NCI-H345 treated with DMSO at 0.1 percent for 48 hours (cell line): Measurements from ENCODE around the gene AHNAK2.
"Not testable (repeated sequence)": the region's sequence is repeated elsewhere in the genome, so short reads cannot be mapped to it uniquely, and the experiment has no call there.

Experiments used
- DNase-seq: peaks from one replicate; lab custom pipeline; 2025; ENCODE audit not compliant: unreplicated experiment; lab: John Stamatoyannopoulos, UW

AHNAK2 gene

DNA sequence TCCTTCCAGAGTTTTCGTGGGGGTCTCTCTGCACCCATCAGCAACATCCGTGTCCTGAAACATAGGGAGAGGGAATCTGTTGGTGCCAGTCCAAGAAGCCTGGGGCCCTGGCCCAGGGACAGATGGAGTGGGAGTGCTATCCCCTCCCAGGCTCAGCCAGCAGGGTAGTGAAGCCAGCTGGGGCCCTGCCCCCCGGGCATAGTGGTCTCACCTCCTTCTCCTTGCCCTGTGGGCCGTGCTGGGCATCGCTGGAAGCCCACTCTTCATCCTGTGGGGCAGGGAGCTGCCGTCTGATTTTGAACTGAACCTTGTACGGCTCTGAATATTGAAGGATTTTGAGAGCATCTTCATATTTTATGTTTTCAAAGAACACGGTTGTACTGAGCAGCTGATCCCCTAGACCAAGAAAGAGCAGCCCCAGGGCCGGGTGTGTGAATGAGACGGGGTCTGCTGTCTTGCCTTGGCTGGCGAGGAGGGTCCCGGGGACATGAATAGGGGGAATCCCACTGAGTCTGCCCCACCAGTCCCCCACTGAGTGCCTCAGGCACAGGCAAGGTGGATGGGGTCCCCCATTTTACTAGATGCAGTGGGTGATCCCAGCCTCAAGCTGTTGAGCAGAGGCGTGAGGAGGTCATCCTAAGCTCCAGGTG is 23.3 kb downstream of the AHNAK2 start:
- DNase-seq = no peak

DNA sequence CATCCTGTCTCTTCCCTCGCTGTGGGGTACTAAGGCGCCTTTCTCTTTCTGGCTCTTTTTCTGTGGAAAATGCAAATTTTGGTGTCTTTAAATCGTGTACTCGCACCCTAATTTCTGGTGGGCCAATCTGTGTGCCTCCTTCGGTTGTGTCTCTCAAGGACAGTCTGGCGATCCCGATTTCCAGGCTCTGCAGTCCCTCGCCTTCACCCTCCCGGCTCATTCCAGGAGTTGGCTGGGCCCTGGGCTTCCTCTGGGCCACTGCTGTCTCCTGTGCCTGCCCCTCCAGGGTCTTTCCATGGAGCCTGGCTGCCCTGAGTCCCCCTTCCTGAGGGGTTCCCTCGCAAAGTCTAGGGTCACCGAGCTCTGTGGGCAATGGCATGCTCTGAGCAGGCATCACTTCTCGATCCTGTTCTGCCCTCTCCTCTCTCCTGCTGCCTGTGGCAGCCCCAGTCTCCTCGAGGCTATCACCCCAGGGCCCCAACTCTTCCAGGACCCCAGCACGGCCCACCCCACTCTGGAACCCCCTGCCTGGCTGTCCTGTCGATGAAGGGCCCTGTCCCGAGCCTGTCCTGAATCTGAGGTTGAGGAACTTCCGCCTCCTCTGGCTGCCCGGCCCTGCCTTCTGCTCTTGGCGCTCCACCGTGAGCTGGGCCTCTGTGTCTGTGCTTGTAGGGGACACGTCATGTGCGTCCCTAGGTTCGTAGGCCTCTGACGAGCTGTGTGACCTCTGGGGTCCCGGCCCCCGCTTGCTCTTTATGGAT is 24.1 kb downstream of the AHNAK2 start:
- DNase-seq = no peak

DNA sequence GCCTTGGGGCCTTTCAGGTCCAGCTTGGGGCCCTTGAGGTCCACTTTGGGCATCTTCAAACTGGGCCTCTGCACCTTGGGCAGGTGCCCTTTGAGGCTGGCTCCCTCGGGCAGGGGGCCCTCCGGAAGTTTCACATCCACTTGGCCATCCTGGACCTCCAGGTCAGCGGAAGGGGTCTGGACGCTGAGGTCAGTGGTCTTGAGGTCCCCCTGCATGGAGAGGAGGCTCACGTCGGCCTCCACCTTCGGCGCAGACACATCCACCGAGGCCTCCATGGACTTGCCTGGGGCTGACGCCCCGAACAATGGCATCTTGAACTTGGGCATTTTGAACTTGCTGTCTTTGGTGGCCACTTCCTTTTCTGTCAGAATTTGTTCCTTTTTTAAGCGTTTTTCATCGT is 25.1 kb downstream of the AHNAK2 start:
- DNase-seq = no peak

DNA sequence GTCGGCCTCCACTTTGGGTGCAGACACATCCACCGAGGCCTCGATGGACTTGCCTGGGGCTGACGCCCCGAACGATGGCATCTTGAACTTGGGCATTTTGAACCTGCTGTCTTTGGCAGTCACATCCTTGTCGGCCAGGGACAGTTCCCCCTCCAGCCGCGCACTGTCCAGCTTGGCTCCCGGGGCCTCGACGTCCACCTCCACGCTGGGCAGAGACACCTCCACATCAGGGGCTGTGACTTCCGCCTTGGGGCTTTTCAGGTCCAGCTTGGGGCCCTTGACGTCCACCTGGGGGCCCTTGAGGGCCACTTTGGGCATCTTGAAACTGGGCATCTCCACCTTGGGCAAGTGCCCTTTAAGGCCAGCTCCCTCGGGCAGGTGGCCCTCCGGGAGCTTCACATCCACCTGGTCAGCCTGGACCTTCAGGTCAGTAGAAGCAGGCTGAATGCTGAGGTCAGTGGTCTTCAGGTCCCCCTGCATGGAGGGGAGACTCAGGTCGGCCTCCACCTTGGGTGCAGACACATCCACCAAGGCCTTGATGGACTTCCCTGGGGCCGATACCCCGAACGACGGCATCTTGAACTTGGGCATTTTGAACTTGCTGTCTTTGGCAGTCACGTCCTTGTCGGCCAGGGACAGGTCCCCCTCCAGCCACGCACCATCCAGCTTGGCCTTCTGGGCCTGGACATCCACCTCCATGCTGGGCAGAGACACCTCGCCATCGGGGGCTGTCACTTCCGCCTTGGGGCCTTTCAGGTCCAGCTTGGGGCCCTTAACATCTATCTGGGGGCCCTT is 26.1 kb downstream of the AHNAK2 start:
- DNase-seq = not testable (repeated sequence)

DNA sequence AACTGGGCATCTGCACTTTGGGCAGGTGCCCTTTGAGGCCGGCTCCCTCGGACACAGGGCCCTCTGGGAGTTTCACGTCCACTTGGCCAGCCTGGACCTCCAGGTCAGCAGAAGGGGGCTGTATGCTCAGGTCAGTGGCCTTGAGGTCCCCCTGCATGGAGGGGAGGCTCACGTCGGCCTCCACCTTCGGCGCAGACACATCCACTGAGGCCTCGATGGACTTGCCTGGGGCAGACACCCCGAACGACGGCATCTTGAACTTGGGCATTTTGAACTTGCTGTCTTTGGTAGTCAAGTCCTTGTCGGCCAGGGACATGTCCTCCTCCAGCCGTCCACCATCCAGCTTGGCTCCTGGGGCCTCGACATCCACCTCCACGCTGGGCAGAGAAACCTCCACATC is 27.5 kb downstream of the AHNAK2 start:
- DNase-seq = not testable (repeated sequence)

DNA sequence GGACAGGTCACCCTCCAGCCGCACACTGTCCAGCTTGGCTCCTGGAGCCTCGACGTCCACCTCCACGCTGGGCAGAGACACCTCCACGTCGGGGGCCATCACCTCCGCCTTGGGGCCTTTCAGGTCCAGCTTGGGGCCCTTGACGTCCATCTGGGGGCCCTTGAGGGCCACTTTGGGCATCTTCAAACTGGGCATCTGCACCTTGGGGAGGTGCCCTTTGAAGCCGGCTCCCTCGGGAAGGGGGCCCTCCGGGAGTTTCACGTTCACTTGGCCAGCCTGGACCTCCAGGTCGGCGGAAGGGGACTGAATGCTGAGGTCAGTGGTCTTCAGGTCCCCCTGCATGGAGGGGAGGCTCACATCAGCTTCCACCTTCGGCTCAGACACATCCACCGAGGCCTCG is 28.2 kb downstream of the AHNAK2 start:
- DNase-seq = no peak

- DNase-seq = not testable (repeated sequence)
These were observed 28.7 kb downstream of the AHNAK2 start for GRCh38 chr14:104949406-104949955.

- no peak for DNase-seq
These were observed 29.5 kb downstream of the AHNAK2 start for GRCh38 chr14:104948736-104949031.

DNA sequence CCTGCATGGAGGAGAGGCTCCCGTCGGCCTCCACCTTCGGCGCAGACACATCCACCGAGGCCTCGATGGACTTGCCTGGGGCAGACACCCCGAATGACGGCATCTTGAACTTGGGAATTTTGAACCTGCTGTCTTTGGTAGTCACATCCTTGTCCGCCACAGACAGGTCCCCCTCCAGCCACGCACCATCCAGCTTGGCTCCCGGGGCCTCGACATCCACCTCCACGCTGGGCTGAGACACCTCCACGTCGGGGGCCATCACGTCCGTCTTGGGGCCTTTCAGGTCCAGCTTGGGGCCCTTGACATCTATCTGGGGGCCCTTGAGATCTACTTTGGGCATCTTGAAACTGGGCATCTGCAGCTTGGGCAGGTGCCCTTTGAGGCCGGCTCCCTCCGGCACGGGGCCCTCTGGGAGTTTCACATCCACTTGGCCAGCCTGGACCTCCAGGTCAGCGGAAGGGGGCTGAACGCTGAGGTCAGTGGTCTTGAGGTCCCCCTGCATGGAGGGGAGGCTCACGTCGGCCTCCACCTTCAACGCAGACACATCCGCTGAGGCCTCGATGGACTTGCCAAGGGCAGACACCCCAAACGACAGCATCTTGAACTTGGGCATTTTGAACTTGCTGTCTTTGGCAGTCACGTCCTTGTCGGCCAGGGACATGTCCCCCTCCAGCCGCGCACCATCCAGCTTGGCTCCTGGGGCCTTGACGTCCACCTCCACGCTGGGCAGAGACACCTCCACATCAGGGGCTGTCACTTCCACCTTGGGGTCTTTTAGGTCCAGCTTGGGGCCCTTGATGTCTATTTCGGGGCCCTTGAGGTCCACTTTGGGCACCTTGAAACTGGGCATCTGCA is 30.1 kb downstream of the AHNAK2 start:
- not testable (repeated sequence) for DNase-seq

DNA sequence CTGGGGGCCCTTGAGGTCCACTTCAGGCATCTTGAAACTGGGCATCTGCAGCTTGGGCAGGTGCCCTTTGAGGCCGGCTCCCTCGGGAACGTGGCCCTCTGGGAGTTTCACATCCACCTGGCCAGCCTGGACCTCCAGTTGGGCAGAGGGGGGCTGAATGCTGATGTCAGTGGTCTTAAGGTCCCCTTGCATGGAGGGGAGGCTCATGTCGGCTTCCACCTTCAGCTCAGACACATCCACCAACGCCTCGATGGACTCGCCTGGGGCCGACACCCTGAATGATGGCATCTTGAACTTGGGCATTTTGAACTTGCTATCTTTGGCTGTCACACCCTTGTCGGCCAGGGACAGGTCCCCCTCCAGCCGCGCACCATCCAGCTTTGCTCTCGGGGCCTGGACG is 31.0 kb downstream of the AHNAK2 start:
- DNase-seq = not testable (repeated sequence)

GRCh38 chr14:104945986-104946965 is 31.9 kb downstream of the AHNAK2 start:
- not testable (repeated sequence) for DNase-seq

DNA sequence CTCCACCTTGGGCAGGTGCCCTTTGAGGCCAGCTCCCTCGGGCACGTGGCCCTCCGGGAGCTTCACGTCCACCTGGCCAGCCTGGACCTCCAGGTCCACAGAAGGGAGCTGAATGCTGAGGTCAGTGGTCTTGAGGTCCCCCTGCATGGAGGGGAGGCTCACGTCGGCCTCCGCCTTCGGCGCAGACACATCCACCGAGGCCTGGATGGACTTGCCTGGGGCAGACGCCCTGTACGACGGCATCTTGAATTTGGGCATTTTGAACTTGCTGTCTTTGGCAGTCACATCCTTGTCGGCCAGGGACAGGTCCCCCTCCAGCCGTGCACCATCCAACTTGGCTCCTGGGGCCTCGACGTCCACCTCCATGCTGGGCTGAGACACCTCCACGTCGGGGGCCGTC is 32.9 kb downstream of the AHNAK2 start:
- DNase-seq = not testable (repeated sequence)

DNA sequence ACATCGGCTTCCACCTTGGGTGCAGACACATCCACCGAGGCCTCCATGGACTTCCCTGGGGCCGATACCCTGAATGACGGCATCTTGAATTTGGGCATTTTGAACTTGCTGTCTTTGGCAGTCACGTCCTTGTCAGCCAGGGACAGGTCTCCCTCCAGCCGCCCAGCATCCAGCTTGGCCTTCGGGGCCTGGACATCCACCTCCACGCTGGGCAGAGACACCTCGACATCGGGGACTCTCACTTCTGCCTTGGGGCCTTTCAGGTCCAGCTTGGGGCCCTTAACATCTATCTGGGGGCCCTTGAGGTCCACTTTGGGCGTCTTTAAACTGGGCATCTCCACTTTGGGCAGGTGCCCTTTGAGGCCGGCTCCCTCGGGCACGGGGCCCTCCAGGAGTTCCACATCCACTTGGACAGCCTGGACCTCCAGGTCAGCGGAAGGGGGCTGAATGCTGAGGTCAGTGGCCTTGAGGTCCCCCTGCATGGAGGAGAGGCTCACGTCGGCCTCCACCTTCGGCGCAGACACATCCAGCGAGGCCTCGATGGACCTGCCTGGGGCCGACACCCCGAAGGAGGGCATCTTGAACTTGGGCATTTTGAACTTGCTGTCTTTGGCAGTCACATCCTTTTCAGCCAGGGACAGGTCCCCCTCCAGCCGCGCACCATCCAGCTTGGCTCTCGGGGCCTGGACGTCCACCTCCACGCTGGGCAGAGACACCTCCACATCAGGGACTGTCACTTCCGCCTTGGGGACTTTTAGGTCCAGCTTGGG is 33.6 kb downstream of the AHNAK2 start:
- not testable (repeated sequence) for DNase-seq

DNA sequence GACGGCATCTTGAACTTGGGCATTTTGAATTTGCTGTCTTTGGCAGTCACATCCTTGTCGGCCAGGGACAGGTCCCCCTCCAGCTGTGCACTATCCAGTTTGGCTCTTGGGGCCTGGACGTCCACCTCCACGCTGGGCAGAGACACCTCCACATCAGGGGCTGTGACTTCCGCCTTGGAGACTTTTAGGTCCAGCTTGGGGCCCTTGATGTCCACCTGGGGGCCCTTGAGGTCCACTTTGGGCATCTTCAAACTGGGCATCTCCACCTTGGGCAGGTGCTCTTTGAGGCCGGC is 34.2 kb downstream of the AHNAK2 start:
- not testable (repeated sequence) for DNase-seq

DNA sequence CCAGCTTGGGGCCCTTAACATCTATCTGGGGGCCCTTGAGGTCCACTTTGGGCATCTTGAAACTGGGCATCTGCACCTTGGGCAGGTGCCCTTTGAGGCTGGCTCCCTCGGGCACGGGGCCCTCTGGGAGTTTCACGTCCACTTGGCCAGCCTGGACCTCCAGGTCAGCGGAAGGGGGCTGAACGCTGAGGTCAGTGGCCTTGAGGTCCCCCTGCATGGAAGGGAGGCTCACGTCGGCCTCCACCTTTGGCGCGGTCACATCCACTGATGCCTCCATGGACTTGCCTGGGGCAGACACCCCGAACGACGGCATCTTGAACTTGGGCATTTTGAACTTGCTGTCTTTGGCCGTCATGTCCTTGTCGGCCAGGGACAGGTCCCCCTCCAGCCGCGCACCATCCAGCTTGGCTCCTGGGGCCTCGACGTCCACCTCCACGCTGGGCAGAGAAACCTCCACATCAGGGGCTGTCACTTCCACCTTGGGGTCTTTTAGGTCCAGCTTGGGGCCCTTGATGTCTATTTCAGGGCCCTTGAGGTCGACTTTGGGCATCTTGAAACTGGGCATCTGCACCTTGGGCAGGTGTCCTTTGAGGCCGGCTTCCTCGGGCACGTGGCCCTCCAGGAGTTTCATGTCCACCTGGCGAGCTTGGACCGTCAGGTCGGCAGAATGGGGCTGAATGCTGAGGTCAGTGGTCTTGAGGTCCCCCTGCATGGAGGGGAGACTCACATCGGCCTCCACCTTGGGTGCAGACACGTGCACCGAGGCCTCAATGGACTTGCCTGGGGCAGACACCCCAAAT is 34.8 kb downstream of the AHNAK2 start:
- not testable (repeated sequence) for DNase-seq

GRCh38 chr14:104942586-104942985 is 35.6 kb downstream of the AHNAK2 start:
- no peak for DNase-seq

- no peak for DNase-seq
These were observed 36.4 kb downstream of the AHNAK2 start for GRCh38 chr14:104941508-104942365.
